ENCODE measurements around the gene DCTN2.

- TF ChIP-seq, protein P1, sequence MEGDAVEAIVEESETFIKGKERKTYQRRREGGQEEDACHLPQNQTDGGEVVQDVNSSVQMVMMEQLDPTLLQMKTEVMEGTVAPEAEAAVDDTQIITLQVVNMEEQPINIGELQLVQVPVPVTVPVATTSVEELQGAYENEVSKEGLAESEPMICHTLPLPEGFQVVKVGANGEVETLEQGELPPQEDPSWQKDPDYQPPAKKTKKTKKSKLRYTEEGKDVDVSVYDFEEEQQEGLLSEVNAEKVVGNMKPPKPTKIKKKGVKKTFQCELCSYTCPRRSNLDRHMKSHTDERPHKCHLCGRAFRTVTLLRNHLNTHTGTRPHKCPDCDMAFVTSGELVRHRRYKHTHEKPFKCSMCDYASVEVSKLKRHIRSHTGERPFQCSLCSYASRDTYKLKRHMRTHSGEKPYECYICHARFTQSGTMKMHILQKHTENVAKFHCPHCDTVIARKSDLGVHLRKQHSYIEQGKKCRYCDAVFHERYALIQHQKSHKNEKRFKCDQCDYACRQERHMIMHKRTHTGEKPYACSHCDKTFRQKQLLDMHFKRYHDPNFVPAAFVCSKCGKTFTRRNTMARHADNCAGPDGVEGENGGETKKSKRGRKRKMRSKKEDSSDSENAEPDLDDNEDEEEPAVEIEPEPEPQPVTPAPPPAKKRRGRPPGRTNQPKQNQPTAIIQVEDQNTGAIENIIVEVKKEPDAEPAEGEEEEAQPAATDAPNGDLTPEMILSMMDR (conservative IDR thresholded peaks at IDR 0.05) = no peak
- no peak for TF ChIP-seq ZFX (IDR thresholded peaks at IDR 0.05)
These were observed 13.9 kb downstream of the DCTN2 start for GRCh38 chr12:57533108-57533507.
